Fibroblast of lung (primary cell): ENCODE results near the gene ATG2A. TPM values are rescaled to one million over a fixed set of nuclear protein-coding genes. Genes with fewer than 3 reads are reported as not detected.

Experiments
- DNase-seq, 2 donors: peaks; one replicate each; pipeline versions ENCODE4 v3.0.0 to v3.0.0-alpha.2; 2010; ENCODE audit warnings: low read depth in 2 of 2
- H2AFZ ChIP-seq: 2 replicates; pipeline ENCODE4 v1.5.1; 2012; ENCODE audit warnings: low read length, control low read depth, inconsistent platforms
- H3K27ac ChIP-seq: 2 replicates; pipeline ENCODE4 v1.5.1; 2011; ENCODE audit warnings: low read length, control low read depth; ENCODE audit not compliant: insufficient read depth
- H3K27me3 ChIP-seq: 2 replicates; pipeline ENCODE4 v1.5.1; 2011; ENCODE audit warnings: mild to moderate bottlenecking, low read length; ENCODE audit not compliant: control insufficient read depth, insufficient read depth
- H3K36me3 ChIP-seq: 2 replicates; pipeline ENCODE4 v1.5.1; 2011; ENCODE audit warnings: low read length; ENCODE audit not compliant: control insufficient read depth, insufficient read depth
- H3K4me1 ChIP-seq: 2 replicates; pipeline ENCODE4 v1.5.1; 2011; ENCODE audit warnings: low read length; ENCODE audit not compliant: control insufficient read depth, insufficient read depth; ENCODE audit errors: extremely low read depth
- H3K4me2 ChIP-seq: 2 replicates; pipeline ENCODE4 v1.5.1; 2011; ENCODE audit warnings: low read length, control low read depth; ENCODE audit not compliant: insufficient read depth; ENCODE audit errors: extremely low read depth
- H3K4me3 ChIP-seq, 4 experiments: fragments of 200-600 bp in 1 of 4; sonication (generic) in 1 of 4; replicated peaks in 1 of 4; 2 replicates each; pipeline ENCODE4 v1.5.1; 2011 to 2016; ENCODE audit warnings: low read length in 4 of 4, low read depth in 3 of 4, mild to moderate bottlenecking in 3 of 4, control low read depth in 2 of 4, inconsistent platforms in 1 of 4, mixed read lengths in 1 of 4; ENCODE audit not compliant: insufficient read depth in 1 of 4; ENCODE audit errors: control extremely low read depth in 1 of 4
- H3K79me2 ChIP-seq: 2 replicates; pipeline ENCODE4 v1.5.1; 2012; ENCODE audit warnings: mild to moderate bottlenecking, low read length, inconsistent platforms; ENCODE audit not compliant: control insufficient read depth, insufficient read depth
- H3K9ac ChIP-seq: 2 replicates; pipeline ENCODE4 v1.5.1; 2011; ENCODE audit warnings: mild to moderate bottlenecking, low read length, control low read depth; ENCODE audit not compliant: insufficient read depth
- H3K9me3 ChIP-seq: 2 replicates; pipeline ENCODE4 v1.5.1; 2012; ENCODE audit warnings: low read depth, low read length; ENCODE audit not compliant: control insufficient read depth, insufficient read depth
- H4K20me1 ChIP-seq: 2 replicates; pipeline ENCODE4 v1.5.1; 2011; ENCODE audit warnings: low read length; ENCODE audit not compliant: control insufficient read depth, insufficient read depth; ENCODE audit errors: extremely low read depth
- CTCF ChIP-seq, 2 donors: IDR thresholded peaks in 1 of 2; conservative IDR thresholded peaks in 1 of 2; 1 replicate in 1 of 2; 2 replicates in 1 of 2; pipeline ENCODE4 v1.5.1; 2011 to 2012; ENCODE audit warnings: low read length in 2 of 2, control low read depth in 1 of 2, inconsistent platforms in 1 of 2, low read depth in 1 of 2, mild to moderate bottlenecking in 1 of 2
- EZH2 ChIP-seq: IDR thresholded peaks from 2 replicates; pipeline ENCODE4 v1.5.1; 2012; ENCODE audit warnings: low read length, control low read depth, mild to moderate bottlenecking; ENCODE audit errors: missing control alignments
- polyA plus RNA-seq, 2 donors: library from polyadenylated mRNA; depleted of rRNA in 1 of 2; stranded (reverse) in 1 of 2; unstranded in 1 of 2; fragments of >200 nt; gene quantifications; 2 replicates each; pipeline ENCODE4 v1.2.1, GENCODE V29; 2011 to 2012; ENCODE audit warnings: missing spikeins in 1 of 2
- total RNA-seq: library from RNA; depleted of rRNA; stranded (reverse); fragments of >200 nt; gene quantifications from 2 replicates; pipeline ENCODE4 v1.2.1, GENCODE V29; 2014

Gene ATG2A
- total and polyA plus RNA-seq, 2 donors (not counting 1 experiment from before 2014, with no cell fraction given) = 3.1 to 9.9 TPM

DNA sequence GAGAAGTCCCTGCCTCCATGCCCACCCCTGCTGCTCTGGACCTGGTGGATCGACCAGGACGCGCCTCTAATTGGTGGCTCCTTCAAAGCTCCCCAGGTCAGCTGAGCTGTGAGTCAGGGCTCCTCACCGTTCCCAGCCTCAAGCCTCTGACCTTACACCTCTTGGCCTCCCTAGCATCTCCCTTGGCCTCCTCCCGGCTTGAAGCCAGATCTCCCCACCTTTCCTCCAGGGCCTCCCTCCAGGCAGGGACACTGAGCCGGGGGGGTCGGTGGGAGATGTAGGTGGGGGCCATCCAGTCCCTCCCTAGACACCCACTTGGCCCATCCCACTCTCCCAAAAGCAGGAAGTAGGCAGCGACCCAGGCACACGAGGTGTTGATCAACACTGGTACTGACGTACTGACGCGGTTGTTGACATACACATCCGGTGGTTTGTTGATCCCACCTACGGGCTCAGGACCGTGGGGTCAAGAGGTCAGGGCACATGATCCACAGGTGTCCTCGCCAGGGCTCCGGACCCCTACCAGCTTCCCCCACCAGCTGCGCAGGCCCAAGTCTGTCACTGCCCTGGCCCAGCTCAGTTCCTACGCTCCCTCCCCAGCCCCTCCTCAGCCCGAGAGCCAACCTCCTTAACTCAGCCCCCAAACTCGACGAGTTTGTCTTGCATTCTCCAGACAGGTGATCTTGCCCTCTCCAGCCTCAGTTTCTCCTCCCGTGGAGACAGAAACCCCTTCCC is 802 bp downstream of the ATG2A start:
- Histone ChIP-seq H3K9ac (peak overlapping the region; percentile 94), H4K20me1 (no peaks in the 10 kb centered on the region), H3K4me1 (no peaks in the 10 kb centered on the region), H3K4me3 (peak overlapping the region; percentile 90 to 98 (median 95)), H3K36me3 (peaks cover 9% of the 10 kb centered on the region), H3K4me2 (peak overlapping the region; percentile 99), H3K79me2 (peaks cover 10% of the 10 kb centered on the region), H2AFZ (no peak overlapping the region), H3K27ac (peak overlapping the region; percentile 94), H3K27me3 (no peaks in the 10 kb centered on the region), H3K9me3 (no peaks in the 10 kb centered on the region)
- peak; percentile 20 to 43 for DNase-seq
- TF ChIP-seq EZH2 (no peak), CTCF (conservative IDR thresholded peaks at IDR 0.05 in 1 of 2, IDR thresholded peaks at IDR 0.05 in 1 of 2; ENCODE audit: low read depth in 1 of 2, low read length in 2 of 2) (no peak)

- no peak for TF ChIP-seq EZH2
- TF ChIP-seq CTCF (conservative IDR thresholded peaks at IDR 0.05 in 1 of 2, IDR thresholded peaks at IDR 0.05 in 1 of 2; ENCODE audit: low read depth in 1 of 2, low read length in 2 of 2) = no peak
- no peaks in the 10 kb centered on the region for H4K20me1 ChIP-seq
- no peaks in the 10 kb centered on the region for H3K27me3 ChIP-seq
- H3K9me3 ChIP-seq = no peaks in the 10 kb centered on the region
- H3K36me3 ChIP-seq = peaks cover 11% of the 10 kb centered on the region
- peak overlapping the region in 3 of 4 experiments; percentile 90 to 98 (median 93) for H3K4me3 ChIP-seq
- peaks cover 10% of the 10 kb centered on the region for H3K79me2 ChIP-seq
- no peaks in the 10 kb centered on the region for H3K4me1 ChIP-seq
- DNase-seq = no peak
- H3K27ac ChIP-seq = peak overlapping the region; percentile 94
- peak overlapping the region; percentile 99 for H3K4me2 ChIP-seq
- H3K9ac ChIP-seq = peak overlapping the region; percentile 33
- no peak overlapping the region for H2AFZ ChIP-seq
Observed at GRCh38 chr11:64915376-64915887, 1.6 kb downstream of the ATG2A start.

DNA sequence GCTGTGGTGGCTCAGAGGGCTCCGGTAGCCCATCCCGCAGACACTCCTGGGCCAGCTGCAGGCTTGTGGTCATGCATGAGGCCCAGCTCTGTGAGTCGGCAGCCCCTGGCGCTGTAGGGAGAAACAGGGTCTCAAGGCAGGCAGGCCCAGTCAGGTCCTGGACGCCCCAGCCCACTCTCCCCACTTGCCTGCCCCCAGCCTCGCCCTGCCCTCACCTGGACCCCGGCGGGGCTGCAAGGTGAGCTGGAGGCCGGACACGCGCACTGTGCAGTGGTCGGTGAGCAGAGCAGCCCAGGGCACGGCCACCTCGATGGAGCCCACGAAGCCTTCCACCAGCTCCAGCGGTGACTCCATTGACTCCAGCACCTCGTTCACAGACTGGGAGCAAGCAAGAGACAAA is 2.9 kb downstream of the ATG2A start:
- Histone ChIP-seq H3K27ac (no peak overlapping the region), H3K4me1 (no peaks in the 10 kb centered on the region), H3K4me2 (no peak overlapping the region), H3K9ac (no peak overlapping the region), H2AFZ (no peak overlapping the region), H3K9me3 (no peaks in the 10 kb centered on the region), H3K36me3 (peaks cover 14% of the 10 kb centered on the region), H4K20me1 (no peaks in the 10 kb centered on the region), H3K4me3 (no peak overlapping the region), H3K27me3 (no peaks in the 10 kb centered on the region), H3K79me2 (peaks cover 10% of the 10 kb centered on the region)
- no peak for DNase-seq
- no peak for TF ChIP-seq CTCF (conservative IDR thresholded peaks at IDR 0.05 in 1 of 2, IDR thresholded peaks at IDR 0.05 in 1 of 2; ENCODE audit: low read depth in 1 of 2, low read length in 2 of 2)
- TF ChIP-seq EZH2 = no peak
